ENCODE measurements around the gene HDAC9.

The HDAC9 gene

DNA sequence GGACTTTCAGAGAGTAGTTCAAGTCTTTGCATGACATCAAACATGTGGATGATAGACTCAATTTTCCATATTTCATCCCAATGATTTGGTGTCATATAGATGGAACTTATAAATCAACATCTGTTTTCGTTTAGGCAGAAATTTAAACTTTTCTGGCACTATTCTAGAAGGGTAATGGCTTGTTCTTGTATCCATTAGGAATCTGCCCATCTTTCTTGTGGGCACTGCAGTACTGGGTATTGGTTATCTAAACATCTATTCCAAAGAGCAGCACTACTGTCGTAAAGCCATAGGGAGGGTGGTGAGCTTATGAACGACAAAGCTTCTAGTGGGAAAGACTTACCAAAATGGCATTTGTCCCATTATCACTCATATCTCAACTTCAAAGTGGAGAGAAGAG, 348.4 kb downstream of the HDAC9 start:
- no peak overlapping the region for H3K4me3 ChIP-seq (ENCODE audit: low read depth, low read length)
- TF ChIP-seq CTCF (IDR thresholded peaks at IDR 0.05; ENCODE audit: insufficient read depth, low read length, missing control alignments), result no peak
- ChIA-PET CTCF (interaction anchor here (1.4 kb wide), 1 partner anchor 13 kb away, joined by 3 read pairs; no protein-coding TSS in a partner anchor), POLR2A (no interaction called here)
- DNase-seq (ENCODE audit: low read depth, low spot score), result no peak

- TF ChIP-seq CTCF (IDR thresholded peaks at IDR 0.05; ENCODE audit: insufficient read depth, low read length, missing control alignments), result no peak
- ChIA-PET CTCF (interaction anchor here (1.4 kb wide), 1 partner anchor 13 kb away, joined by 3 read pairs; no protein-coding TSS in a partner anchor), POLR2A (no interaction called here)
- no peak overlapping the region for H3K4me3 ChIP-seq (ENCODE audit: low read depth, low read length)
- DNase-seq (ENCODE audit: low read depth, low spot score), result no peak
Observed at GRCh38 chr7:18844735-18845134, 349.2 kb downstream of the HDAC9 start.

DNA sequence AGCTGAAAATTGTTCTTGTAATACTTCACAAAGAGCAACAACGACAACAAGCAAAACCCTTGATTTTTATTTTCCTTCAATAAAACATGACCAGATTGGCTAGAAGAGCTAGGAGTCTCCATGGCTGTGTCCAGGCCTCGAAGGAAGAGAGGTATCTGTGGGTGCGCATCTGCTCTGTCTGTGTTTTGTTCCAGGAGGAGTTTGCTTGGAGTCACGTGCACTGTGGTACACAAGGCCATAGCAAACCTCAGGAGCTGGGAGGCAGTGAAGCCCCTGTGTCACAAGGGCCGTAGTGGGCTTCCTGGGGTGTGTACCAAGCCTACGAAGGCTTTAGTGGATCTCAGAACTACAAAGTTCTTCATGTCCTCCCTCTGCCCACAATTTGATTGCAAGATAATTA, 350.2 kb downstream of the HDAC9 start:
- POLR2A ChIA-PET, result no interaction called here
- CTCF ChIA-PET, result interaction anchor here (1.2 to 1.4 kb wide), 2 partner anchors 12 to 152 kb away, joined by 3 read pairs; no protein-coding TSS in a partner anchor
- H3K4me3 ChIP-seq (ENCODE audit: low read depth, low read length), result no peak overlapping the region
- no peak for DNase-seq (ENCODE audit: low read depth, low spot score)
- TF ChIP-seq CTCF (IDR thresholded peaks at IDR 0.05; ENCODE audit: insufficient read depth, low read length, missing control alignments), result no peak

DNA sequence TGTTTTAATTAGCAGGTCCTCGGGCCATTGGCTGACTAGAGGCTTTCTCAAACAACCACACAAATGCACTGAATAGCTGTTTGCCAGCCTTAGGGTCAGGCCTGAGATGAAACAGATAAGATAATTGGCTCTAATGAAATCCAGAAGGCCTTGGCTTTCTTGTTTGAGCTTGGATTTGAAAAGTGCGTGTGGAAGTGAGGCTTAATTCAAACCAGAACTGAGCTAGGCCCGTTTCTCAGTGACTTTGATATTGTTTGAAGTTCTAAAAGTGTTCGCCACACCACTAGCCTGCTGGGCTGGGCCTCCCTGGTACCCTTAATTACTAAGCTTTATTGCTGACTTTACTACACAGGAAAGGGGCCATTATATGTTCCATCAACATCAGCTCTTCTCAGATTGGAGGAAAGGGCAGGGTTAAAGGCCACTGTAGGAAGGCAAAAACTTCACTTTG, 351.2 kb downstream of the HDAC9 start:
- no peak overlapping the region for H3K4me3 ChIP-seq (ENCODE audit: low read depth, low read length)
- POLR2A ChIA-PET, result no interaction called here
- no peak for DNase-seq (ENCODE audit: low read depth, low spot score)
- no peak for TF ChIP-seq CTCF (IDR thresholded peaks at IDR 0.05; ENCODE audit: insufficient read depth, low read length, missing control alignments)
- CTCF ChIA-PET, result interaction anchor here (0.6 to 1.2 kb wide), 2 partner anchors 28 to 154 kb away, joined by 3 read pairs; no protein-coding TSS in a partner anchor

DNA sequence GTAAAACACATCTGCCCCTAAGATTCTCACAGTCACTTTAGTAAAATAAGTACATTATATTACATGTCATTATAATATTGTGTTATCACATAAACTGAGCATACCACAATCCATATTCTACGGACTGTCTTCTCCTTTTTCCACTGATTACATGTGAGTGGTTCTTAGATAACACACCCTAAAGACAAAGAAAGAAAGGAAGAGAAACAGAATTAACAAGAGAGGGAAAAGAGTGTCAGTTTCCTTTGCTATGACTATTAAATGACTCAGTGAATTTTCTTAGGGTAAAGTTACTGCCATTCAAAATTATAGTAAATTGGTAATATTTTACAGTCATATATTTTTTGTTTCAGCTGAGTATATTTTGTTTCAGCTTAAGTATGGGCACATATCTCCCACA, 353.6 kb downstream of the HDAC9 start:
- H3K4me3 ChIP-seq (ENCODE audit: low read depth, low read length), result no peak overlapping the region
- ChIA-PET CTCF (interaction anchor here (1.1 kb wide), 1 partner anchor 24 kb away, joined by 4 read pairs; no protein-coding TSS in a partner anchor), POLR2A (no interaction called here)
- no peak for DNase-seq (ENCODE audit: low read depth, low spot score)
- no peak for TF ChIP-seq CTCF (IDR thresholded peaks at IDR 0.05; ENCODE audit: insufficient read depth, low read length, missing control alignments)

- POLR2A ChIA-PET, result no interaction called here
- TF ChIP-seq CTCF (IDR thresholded peaks at IDR 0.05; ENCODE audit: insufficient read depth, low read length, missing control alignments), result no peak
- CTCF ChIA-PET, result no interaction called here
- peak; percentile 56 for DNase-seq (ENCODE audit: low read depth, low spot score)
- H3K4me3 ChIP-seq (ENCODE audit: low read depth, low read length), result no peak overlapping the region; the same call in 1 of the 2 replicates
Observed at GRCh38 chr7:18855796-18856195, 360.2 kb downstream of the HDAC9 start.

Data from AG04449 (cell line).